Measurements from ENCODE around the gene ERCC2.

The ERCC2 gene

GRCh38 chr19:45303269-45304060, 66.9 kb downstream of the ERCC2 start:
- no peak for DNase-seq (ENCODE audit: low spot score)

GRCh38 chr19:45302416-45302815, 68.0 kb downstream of the ERCC2 start:
- no peak for DNase-seq (ENCODE audit: low spot score)

Measured in putamen (tissue), 1 donor.